Peyer's patch (tissue), 4 donors: ENCODE results near the gene PRKAG3.

Experiments used
- POLR2A ChIP-seq, 2 donors: fragments of 450-650 bp; IDR thresholded peaks; one replicate each; pipeline ENCODE4 v1.5.1; 2017; ENCODE audit warnings: antibody characterized with exemption in 2 of 2, mild to moderate bottlenecking in 2 of 2, moderate library complexity in 2 of 2
- TF ChIP-seq, protein P1 (sequence below), 6 experiments: fragments of 450-650 bp in 4 of 6; fragments of 200-600 bp in 2 of 6; sonication (generic) in 1 of 6; IDR thresholded peaks; one replicate each; pipeline ENCODE4 v1.5.1; 2017 to 2019; ENCODE audit warnings: antibody characterized with exemption in 6 of 6, mild to moderate bottlenecking in 3 of 6, moderate library complexity in 1 of 6

DNA sequence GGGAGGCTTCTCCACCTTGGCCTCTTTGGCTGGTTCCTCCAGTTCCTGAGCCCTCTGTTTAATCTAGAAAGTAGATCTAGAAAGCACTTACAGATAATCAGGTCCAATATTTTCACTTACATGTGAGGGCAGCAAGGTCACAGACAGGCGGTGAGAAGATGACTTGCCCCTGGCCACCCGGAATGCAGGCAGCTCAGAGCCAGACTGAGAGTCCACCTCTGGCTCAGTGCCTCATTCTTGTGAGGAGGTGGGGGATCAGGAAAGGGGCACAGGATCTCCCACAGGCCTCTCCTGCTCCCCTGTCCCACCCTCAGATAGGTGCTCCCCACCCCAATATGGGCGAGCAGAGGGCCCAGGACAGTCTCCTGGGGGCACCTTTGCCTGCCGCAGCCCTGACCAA, 33.8 kb upstream of the PRKAG3 start:
- TF ChIP-seq, protein P1, sequence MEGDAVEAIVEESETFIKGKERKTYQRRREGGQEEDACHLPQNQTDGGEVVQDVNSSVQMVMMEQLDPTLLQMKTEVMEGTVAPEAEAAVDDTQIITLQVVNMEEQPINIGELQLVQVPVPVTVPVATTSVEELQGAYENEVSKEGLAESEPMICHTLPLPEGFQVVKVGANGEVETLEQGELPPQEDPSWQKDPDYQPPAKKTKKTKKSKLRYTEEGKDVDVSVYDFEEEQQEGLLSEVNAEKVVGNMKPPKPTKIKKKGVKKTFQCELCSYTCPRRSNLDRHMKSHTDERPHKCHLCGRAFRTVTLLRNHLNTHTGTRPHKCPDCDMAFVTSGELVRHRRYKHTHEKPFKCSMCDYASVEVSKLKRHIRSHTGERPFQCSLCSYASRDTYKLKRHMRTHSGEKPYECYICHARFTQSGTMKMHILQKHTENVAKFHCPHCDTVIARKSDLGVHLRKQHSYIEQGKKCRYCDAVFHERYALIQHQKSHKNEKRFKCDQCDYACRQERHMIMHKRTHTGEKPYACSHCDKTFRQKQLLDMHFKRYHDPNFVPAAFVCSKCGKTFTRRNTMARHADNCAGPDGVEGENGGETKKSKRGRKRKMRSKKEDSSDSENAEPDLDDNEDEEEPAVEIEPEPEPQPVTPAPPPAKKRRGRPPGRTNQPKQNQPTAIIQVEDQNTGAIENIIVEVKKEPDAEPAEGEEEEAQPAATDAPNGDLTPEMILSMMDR (IDR thresholded peaks at IDR 0.05): no peak
- TF ChIP-seq POLR2A (IDR thresholded peaks at IDR 0.05): no peak
